ENCODE data around the gene CLTCL1.

DNA sequence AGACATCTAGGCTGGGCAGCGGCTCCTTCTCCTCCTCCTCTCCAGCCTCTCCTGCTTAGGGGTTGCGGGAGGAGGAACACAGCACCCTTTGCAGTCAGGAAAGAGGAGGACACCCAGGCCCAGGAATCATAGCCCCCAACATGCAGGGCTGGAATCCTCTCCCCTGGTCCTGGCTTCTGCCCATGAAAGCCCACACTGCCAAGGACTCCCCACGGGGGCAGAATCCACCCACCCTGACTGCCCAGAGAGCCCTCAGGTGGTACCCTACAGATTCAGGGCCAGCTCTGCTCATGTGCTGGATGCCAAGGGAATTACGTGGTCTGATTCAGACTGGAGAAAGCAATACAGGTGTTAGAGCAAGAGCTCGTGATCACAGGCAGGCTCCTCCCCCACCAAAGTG is 151.5 kb downstream of the CLTCL1 start:
- TF ChIP-seq POLR2A (IDR thresholded peaks at IDR 0.05; ENCODE audit: low read depth): no peak
- TF ChIP-seq, protein P1, sequence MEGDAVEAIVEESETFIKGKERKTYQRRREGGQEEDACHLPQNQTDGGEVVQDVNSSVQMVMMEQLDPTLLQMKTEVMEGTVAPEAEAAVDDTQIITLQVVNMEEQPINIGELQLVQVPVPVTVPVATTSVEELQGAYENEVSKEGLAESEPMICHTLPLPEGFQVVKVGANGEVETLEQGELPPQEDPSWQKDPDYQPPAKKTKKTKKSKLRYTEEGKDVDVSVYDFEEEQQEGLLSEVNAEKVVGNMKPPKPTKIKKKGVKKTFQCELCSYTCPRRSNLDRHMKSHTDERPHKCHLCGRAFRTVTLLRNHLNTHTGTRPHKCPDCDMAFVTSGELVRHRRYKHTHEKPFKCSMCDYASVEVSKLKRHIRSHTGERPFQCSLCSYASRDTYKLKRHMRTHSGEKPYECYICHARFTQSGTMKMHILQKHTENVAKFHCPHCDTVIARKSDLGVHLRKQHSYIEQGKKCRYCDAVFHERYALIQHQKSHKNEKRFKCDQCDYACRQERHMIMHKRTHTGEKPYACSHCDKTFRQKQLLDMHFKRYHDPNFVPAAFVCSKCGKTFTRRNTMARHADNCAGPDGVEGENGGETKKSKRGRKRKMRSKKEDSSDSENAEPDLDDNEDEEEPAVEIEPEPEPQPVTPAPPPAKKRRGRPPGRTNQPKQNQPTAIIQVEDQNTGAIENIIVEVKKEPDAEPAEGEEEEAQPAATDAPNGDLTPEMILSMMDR (IDR thresholded peaks at IDR 0.05): no peak
